Ovary (tissue), 3 donors: Measurements from ENCODE around the gene GALR2.

Experiments used
- EP300 ChIP-seq: sonication (generic); formaldehyde crosslinking; IDR thresholded peaks from one replicate; pipeline ENCODE4 v1.6.1; 2017; ENCODE audit warnings: antibody characterized with exemption
- TF ChIP-seq, protein P1 (sequence below), 3 donors: fragments of 450-650 bp in 2 of 3; fragments of 200-600 bp in 1 of 3; IDR thresholded peaks; one replicate each; pipeline versions ENCODE4 v1.5.1 to v1.8.0; 2016 to 2022; ENCODE audit warnings: antibody characterized with exemption in 3 of 3, mild to moderate bottlenecking in 1 of 3
- donor health status: DM: no; HTN: no; CAD: no.

DNA sequence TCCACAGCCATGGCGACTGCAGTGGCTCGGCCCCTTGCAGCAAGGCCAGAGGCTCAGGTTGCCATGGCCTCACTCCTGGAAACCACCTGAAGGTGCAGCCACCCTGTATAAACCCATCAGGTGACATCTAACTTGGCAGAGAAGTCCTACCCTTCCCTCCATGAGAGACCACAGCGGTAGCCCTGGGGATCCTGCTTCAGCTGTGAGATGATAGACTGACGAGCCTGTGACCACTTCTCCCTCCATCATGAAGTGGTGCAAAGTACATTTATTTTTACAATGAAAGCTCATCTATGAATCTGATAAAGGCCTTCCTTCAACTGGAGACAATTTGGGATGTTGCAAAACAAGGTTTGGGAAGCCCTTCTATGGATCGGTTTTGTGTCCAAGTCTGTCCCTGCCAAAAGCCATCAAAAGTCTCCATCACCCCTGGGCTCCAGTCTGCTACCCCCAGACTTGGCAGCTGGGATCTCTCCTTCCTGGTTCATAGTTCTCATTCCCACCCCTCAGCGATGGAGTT is 6.2 kb downstream of the GALR2 start:
- TF ChIP-seq EP300 = no peak
- TF ChIP-seq, protein P1, sequence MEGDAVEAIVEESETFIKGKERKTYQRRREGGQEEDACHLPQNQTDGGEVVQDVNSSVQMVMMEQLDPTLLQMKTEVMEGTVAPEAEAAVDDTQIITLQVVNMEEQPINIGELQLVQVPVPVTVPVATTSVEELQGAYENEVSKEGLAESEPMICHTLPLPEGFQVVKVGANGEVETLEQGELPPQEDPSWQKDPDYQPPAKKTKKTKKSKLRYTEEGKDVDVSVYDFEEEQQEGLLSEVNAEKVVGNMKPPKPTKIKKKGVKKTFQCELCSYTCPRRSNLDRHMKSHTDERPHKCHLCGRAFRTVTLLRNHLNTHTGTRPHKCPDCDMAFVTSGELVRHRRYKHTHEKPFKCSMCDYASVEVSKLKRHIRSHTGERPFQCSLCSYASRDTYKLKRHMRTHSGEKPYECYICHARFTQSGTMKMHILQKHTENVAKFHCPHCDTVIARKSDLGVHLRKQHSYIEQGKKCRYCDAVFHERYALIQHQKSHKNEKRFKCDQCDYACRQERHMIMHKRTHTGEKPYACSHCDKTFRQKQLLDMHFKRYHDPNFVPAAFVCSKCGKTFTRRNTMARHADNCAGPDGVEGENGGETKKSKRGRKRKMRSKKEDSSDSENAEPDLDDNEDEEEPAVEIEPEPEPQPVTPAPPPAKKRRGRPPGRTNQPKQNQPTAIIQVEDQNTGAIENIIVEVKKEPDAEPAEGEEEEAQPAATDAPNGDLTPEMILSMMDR (IDR thresholded peaks at IDR 0.05) = no peak
